Immature natural killer cell (primary cell): Measurements from ENCODE around the gene SH2D2A. TPM values are rescaled to one million over a fixed set of nuclear protein-coding genes. Genes with fewer than 3 reads are reported as not detected.
"Not testable (repeated sequence)": the region's sequence is repeated elsewhere in the genome, so short reads cannot be mapped to it uniquely, and the experiment has no call there.

ENCODE experiments used
- DNase-seq, 3 donors: peaks; one replicate each; pipeline ENCODE4 v3.0.0; 2022; ENCODE audit warnings: mixed read lengths in 1 of 3
- H3K27ac Mint-ChIP-seq, 6 donors: one replicate each; pipeline ENCODE4 v1.8.0; 2020; ENCODE audit warnings: mixed read lengths in 6 of 6, mild to moderate bottlenecking in 5 of 6, inconsistent platforms in 4 of 6, moderate library complexity in 3 of 6
- H3K27me3 Mint-ChIP-seq, 3 donors: one replicate each; pipeline ENCODE4 v1.8.0; 2020 to 2021; ENCODE audit warnings: low read depth in 3 of 3, mild to moderate bottlenecking in 3 of 3, mixed read lengths in 3 of 3, moderate library complexity in 3 of 3, inconsistent platforms in 1 of 3
- H3K36me3 Mint-ChIP-seq, 3 donors: one replicate each; pipeline ENCODE4 v1.8.0; 2020; ENCODE audit warnings: mixed read lengths in 3 of 3, inconsistent platforms in 2 of 3, mild to moderate bottlenecking in 2 of 3
- H3K4me1 Mint-ChIP-seq, 2 donors: one replicate each; pipeline ENCODE4 v1.8.0; 2020; ENCODE audit warnings: inconsistent platforms in 2 of 2, mild to moderate bottlenecking in 2 of 2, mixed read lengths in 2 of 2, moderate library complexity in 1 of 2
- H3K4me3 Mint-ChIP-seq, 5 donors: one replicate each; pipeline ENCODE4 v1.8.0; 2020; ENCODE audit warnings: mild to moderate bottlenecking in 5 of 5, mixed read lengths in 5 of 5, inconsistent platforms in 3 of 5, moderate library complexity in 3 of 5
- H3K9me3 Mint-ChIP-seq, 6 donors: one replicate each; pipeline ENCODE4 v1.8.0; 2020; ENCODE audit warnings: mild to moderate bottlenecking in 6 of 6, mixed read lengths in 6 of 6, inconsistent platforms in 4 of 6, moderate library complexity in 3 of 6
- polyA plus RNA-seq, 3 donors: library from polyadenylated mRNA; unstranded; fragments of 300-500 nt; fragmentation: Illumina TruSeq; gene quantifications; one replicate each; pipeline ENCODE4 v1.2.3, GENCODE V29; 2021

Gene SH2D2A
- polyA plus RNA-seq, 3 donors from 2014 or later, result 76.4 to 139 (median 84.1) TPM

DNA sequence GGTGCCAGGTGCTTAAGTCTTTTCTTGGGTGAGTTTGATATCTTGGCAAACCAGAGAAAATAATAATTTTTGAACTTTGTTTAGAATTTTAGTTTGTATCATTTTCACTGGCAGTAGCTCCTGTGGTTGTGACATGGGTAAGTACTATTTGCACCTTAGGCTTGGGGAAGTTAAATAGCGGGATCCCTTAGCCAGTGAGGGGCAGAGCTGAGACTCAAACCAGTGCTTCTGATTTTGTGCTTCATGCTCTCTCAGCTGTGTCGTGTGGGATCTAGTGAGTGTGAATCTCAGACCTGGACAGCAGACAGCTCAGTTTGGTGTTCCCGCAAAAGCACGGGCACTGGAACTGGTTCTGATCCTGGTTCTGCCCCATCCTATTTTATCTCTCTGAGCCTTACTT is 39.7 kb downstream of the SH2D2A start:
- H3K27me3 Mint-ChIP-seq, result peaks cover 0 to 2% (median 2%) of the 10 kb centered on the region in 3 donors
- H3K36me3 Mint-ChIP-seq, result peaks cover 5 to 12% (median 9%) of the 10 kb centered on the region in 3 donors
- H3K9me3 Mint-ChIP-seq, result no peaks in the 10 kb centered on the region
- peak overlapping the region in 3 of 6 donors; percentile 9 to 79 (median 41) for H3K27ac Mint-ChIP-seq
- no peak overlapping the region for H3K4me3 Mint-ChIP-seq
- H3K4me1 Mint-ChIP-seq, result peaks cover 43 to 64% of the 10 kb centered on the region in 2 donors
- DNase-seq, result no peak

DNA sequence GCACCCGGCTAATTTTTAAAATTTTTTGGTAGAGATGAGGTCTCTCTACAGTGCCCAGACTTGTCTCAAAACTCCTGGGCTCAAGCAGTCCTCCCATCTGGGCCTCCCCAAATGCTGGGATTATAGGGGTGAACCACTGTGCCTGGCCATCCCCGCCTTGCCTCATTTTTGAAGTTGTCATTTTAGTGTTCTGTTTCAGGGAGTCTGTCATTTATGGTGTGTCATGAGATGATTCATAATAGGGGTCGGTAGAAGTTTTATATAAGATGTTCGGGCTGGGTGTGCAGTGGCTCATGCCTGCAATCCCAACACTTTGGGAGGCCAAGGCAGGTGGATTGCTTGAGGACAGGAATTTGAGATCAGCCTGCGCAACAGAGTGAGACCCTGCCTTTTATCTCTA is 40.8 kb downstream of the SH2D2A start:
- Mint-ChIP-seq H3K36me3 (peaks cover 5 to 10% (median 9%) of the 10 kb centered on the region in 3 donors), H3K4me3 (no peak overlapping the region), H3K4me1 (peaks cover 43 to 61% of the 10 kb centered on the region in 2 donors), H3K27me3 (peaks cover 0 to 2% (median 2%) of the 10 kb centered on the region in 3 donors), H3K9me3 (no peaks in the 10 kb centered on the region), H3K27ac (peak overlapping the region in 1 of 6 donors; percentile 9)
- DNase-seq, result no peak

DNA sequence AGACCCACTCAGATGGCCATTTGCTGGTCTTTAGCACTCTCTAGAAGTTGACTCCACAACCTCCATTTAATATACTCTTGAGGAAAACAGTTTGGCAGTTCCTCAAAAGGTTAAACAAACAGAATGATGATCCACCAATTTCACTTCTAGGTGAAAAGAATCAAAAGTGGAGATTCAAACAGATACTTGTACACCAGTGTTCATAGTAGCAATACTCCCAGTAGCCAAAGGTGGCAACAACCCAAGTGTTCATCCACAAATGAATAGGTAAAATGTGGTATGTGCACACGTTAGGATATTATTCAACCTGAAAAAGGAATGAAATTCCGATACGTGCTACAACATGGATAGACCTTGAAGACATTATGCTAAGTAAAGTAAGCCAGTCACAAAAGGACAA is 43.0 kb downstream of the SH2D2A start:
- Mint-ChIP-seq H3K4me3 (no peak overlapping the region), H3K36me3 (peaks cover 7 to 17% (median 9%) of the 10 kb centered on the region in 3 donors), H3K27ac (peak overlapping the region in 1 of 6 donors; percentile 37), H3K9me3 (no peaks in the 10 kb centered on the region), H3K27me3 (peaks cover 0 to 2% (median 2%) of the 10 kb centered on the region in 3 donors), H3K4me1 (peaks cover 58 to 82% of the 10 kb centered on the region in 2 donors)
- DNase-seq, result no peak

DNA sequence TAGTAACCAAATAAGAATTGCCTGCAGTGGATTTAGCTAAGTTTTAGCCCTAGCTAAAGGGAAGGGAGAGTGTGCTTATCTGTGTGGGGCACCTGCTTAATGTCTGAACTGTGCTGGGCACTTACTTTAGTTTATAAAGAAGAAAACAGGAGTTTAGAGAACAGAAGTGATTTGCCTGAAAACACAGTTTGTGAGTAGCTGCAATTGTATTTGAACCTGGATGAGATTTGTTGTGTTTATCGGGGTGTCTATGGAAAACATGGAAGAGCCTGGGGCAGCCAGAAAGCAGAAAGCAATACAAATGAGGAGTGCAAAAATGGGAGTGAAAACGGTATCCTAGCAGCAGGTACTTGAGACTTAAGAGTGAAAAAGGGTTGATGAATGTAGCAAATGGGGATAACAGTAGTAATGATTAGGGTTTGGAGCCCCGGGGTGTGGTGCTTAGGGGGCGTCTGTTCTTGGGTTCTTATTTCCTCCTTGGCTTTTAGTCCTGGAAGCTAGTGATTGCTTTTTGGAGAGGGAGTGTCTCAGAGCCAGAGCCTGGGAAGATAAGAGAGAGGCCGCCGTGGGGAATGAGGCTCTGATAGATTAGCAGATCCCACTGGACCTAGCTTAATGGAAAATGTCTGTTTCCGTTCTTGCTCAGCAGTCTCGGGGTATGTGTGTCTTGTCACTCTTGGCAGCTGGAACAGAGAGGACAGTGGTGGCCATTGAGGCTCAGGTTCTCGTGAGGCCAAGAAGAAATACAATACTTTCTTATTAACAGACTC is 43.7 kb downstream of the SH2D2A start:
- H3K4me3 Mint-ChIP-seq, result no peak overlapping the region
- H3K4me1 Mint-ChIP-seq, result peaks cover 62 to 81% of the 10 kb centered on the region in 2 donors
- DNase-seq, result no peak
- H3K9me3 Mint-ChIP-seq, result no peaks in the 10 kb centered on the region
- H3K36me3 Mint-ChIP-seq, result peaks cover 7 to 17% (median 9%) of the 10 kb centered on the region in 3 donors
- H3K27ac Mint-ChIP-seq, result peak overlapping the region in 2 of 6 donors; percentile 7 to 24
- peaks cover 0 to 4% (median 2%) of the 10 kb centered on the region in 3 donors for H3K27me3 Mint-ChIP-seq

DNA sequence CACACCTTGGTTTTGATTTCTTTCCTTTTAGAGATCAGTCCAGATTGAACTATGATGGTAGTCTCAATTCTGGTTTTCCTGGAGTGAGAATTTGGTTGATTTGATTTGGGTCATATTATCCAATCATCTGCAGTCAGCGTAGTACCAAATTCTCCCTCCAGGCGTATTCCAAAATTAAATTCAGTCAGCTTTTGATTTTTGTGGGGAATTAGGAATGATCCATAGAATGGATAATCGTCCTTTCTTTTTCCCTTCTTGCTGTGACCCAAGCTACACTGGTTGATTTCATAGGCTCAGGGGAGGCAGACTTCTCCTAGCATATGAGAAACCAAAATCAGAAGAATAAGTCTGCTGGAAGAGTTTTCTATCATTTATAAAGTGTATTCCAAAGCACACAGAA is 44.4 kb downstream of the SH2D2A start:
- Mint-ChIP-seq H3K4me1 (peaks cover 56 to 74% of the 10 kb centered on the region in 2 donors), H3K36me3 (peaks cover 7 to 17% (median 9%) of the 10 kb centered on the region in 3 donors), H3K4me3 (no peak overlapping the region), H3K27ac (no peak overlapping the region), H3K9me3 (no peaks in the 10 kb centered on the region), H3K27me3 (peaks cover 0 to 4% (median 2%) of the 10 kb centered on the region in 3 donors)
- no peak for DNase-seq

DNA sequence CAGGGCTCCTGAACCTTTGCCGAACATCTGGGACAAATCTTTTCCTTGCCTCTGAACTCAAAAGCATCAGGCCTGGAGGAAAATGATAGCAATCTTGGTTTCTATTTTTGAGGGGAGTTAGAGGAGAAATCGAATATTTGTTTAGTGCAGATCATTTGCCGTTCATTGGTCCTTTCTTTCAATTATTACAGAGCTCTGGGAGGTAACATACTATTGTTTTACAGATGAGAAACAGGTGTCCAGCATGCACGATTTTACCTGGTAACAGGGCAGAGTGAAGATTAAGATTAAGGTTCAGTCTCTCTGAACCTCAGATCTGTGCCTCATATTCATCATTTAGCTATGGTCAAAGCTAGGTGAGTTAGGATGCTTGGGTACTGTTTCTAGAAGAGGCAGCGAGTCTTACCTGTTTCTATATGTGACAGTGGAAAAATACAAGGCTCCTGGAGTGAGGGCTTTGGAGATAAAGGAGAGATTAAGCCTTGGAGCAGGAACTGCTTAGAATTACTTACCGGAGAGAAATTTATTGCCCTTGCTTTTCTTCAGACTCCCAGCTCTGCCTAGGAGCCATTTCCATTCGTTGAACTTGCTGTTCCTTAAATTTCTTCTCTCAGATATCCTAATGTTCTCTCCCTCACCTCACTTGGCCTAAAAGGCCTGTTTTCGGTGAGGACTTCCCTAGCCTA is 47.9 kb downstream of the SH2D2A start:
- Mint-ChIP-seq H3K27ac (peak overlapping the region in 1 of 6 donors; percentile 89), H3K9me3 (no peaks in the 10 kb centered on the region), H3K4me3 (no peak overlapping the region), H3K27me3 (peaks cover 0 to 2% (median under 1%) of the 10 kb centered on the region in 3 donors), H3K4me1 (peaks cover 41 to 54% of the 10 kb centered on the region in 2 donors), H3K36me3 (peaks cover 7 to 17% (median 9%) of the 10 kb centered on the region in 3 donors)
- DNase-seq, result no peak

DNA sequence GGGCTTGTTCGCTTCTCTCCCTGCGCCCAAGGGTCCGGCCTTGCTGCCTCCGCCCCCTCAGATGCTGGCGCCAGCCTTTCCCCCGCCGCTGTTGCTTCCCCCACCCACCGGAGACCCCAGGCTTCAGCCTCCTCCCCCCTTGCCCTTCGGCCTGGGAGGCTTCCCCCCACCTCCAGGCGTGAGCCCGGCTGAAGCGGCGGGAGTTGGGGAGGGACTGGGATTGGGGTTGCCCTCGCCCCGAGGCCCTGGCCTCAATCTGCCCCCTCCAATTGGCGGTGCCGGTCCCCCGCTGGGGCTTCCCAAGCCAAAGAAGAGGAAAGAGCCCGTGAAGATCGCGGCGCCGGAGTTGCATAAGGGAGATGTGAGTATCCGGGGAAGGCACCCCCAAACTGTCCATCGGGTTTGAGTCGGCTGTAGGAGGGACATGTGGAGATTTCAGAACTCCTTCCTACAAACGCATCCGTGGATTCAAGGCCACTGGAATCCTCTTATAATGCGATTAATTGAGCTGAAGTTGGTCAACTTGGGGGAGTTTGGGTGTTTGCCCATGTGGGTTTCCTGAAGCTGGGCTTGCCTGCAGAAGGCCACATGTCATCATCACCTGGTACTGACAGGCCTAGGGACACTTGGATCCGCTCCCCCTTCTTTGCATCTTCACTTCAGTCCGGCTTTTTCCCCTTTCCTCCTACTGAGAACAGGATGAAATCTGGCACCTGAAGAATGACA is 48.6 kb downstream of the SH2D2A start:
- peaks cover 0 to 2% (median 0%) of the 10 kb centered on the region in 3 donors for H3K27me3 Mint-ChIP-seq
- no peak overlapping the region for H3K4me3 Mint-ChIP-seq
- DNase-seq, result peak in 2 of 3 donors; percentile 9 to 38
- no peaks in the 10 kb centered on the region for H3K9me3 Mint-ChIP-seq
- H3K4me1 Mint-ChIP-seq, result peaks cover 34 to 47% of the 10 kb centered on the region in 2 donors
- H3K36me3 Mint-ChIP-seq, result peaks cover 5 to 17% (median 7%) of the 10 kb centered on the region in 3 donors
- H3K27ac Mint-ChIP-seq, result peak overlapping the region in 1 of 6 donors; percentile 89

DNA sequence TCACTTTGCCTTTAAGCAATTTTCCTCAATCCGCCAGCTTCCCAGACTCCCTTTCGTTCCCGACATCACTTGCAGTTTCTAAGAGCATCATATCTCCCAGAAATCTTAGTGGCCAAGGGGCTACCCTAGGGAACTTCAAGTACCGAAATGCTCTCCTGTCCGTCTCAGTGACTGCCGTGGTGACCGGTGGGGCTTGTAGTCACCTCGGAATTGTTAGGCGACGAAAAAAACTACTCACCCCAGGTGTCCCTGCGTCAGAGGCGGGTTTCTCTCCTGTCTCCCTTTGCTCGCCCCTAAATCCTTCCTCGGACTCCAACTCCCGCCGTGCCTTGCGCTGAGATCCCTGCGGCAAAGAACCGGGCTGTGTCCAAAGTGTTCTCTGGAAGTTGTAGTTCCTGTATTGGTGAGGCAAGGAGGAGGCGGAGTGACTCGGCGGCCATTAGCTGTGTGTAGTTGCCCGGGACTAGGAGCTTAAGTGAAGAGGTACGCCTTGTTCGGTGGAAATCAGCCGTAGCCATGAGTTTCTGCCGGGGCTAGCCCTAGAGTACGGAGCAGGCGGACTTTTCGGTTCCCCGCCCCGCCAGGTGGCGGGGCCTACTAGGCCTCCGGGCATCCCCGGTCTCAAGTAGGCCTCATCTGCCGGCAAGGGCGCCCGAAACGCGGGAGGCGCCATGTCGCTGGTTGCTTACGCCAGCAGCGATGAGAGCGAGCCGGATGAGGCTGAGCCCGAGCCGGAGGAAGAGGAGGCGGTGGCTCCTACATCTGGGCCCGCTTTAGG is 49.4 kb downstream of the SH2D2A start, which contains the start of gene PRCC:
TSS of gene PRCC (plus strand) at position 435 of the 778 bp plus-strand sequence. CDS start at position 672, 237 bp downstream.
- H3K27ac Mint-ChIP-seq, result peak within 1 kb of the TSS in 1 of 6 donors; percentile 89
- peaks cover 28 to 40% of the 10 kb centered on the region in 2 donors for H3K4me1 Mint-ChIP-seq
- no peak within 1 kb of the TSS for H3K4me3 Mint-ChIP-seq
- peaks cover 0 to 13% (median 7%) of the 10 kb centered on the region in 3 donors for H3K36me3 Mint-ChIP-seq
- H3K9me3 Mint-ChIP-seq, result no peaks in the 10 kb centered on the region
- peaks cover 0 to 2% (median 0%) of the 10 kb centered on the region in 3 donors for H3K27me3 Mint-ChIP-seq
- peak; percentile 98 to 99 (median 98) for DNase-seq

DNA sequence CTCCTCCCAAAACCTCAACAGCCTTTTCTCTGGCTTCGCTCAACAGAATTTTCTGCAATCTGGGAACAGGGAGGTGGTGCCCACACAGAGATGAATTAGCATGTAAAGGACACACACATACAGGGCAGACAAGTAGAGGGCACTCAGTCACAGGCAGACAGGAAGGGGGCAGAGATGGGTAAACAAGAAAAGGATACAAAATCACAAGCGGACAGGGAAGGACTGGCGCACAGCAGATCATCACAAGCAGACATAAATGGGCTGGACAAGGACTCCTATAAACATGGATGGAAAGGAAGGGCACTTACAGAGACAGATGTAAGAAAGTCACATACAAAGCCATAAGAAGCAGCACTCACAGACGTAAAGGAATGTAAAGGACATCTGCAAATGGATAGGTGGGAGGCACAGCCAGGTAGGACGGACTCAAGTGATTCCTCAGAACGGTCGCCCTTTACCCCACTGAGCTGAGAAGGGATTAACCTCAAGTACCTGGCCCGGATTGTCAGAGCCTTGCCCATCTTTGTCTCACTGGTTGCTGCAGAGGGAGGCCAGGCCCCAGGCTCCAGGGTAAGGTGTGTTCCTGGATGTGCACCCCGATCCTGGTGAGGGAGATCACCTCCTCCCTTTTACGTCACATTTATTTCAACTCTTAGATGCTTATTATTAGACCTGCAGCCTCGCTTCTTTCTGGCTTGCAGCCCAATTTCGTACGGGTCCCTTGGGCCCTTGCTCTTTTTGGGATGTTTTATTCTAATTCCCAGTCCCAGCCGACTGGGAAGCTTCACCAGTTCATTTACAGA is 50.1 kb downstream of the SH2D2A start:
- H3K27ac Mint-ChIP-seq, result no peak overlapping the region
- peaks cover 0 to 13% (median 7%) of the 10 kb centered on the region in 3 donors for H3K36me3 Mint-ChIP-seq
- H3K4me1 Mint-ChIP-seq, result peaks cover 28 to 35% of the 10 kb centered on the region in 2 donors
- H3K4me3 Mint-ChIP-seq, result no peak overlapping the region
- H3K27me3 Mint-ChIP-seq, result peaks cover 0 to 2% (median 0%) of the 10 kb centered on the region in 3 donors
- no peaks in the 10 kb centered on the region for H3K9me3 Mint-ChIP-seq
- DNase-seq, result no peak

DNA sequence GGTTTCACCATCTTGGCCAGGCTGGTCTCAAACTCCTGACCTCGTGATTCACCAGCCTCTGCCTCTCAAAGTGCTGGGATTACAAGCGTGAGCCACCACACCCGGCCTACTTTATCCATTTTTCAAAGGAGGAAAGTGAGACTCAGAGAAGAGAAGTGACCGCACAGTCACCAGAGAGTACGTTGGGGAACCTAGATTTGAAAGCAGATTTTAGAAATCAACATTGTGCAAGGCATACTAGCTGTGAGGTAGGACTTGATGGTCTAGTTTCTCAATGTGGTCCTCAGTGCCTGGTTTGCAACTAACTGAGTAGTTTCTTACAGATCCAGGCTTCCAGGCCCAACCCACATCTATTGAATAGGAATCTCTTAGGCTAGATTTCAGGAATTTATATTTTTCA is 51.0 kb downstream of the SH2D2A start:
- no peak for DNase-seq
- Mint-ChIP-seq H3K9me3 (no peaks in the 10 kb centered on the region), H3K27ac (no peak overlapping the region), H3K4me3 (no peak overlapping the region), H3K36me3 (peaks cover 0 to 5% (median under 1%) of the 10 kb centered on the region in 3 donors), H3K27me3 (peaks cover 0 to 2% (median 0%) of the 10 kb centered on the region in 3 donors), H3K4me1 (peaks cover 20 to 26% of the 10 kb centered on the region in 2 donors)

DNA sequence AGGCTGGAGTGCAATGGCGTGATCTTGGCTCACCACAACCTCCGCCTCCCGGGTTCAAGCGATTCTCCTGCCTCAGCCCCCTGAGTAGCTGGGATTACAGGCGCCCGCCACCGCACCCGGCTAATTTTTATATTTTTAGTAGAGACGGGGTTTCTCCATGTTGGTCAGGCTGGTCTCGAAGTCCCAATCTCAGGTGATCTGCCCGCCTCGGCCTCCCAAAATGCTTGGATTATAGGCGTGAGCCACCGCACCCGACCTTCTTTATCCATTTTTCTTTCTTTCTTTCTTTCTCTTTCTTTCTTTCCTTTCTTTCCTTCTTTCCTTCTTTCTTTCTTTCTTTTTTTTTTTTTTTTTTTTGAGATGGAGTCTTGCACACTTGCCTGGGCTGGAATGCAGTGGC is 51.5 kb downstream of the SH2D2A start:
- not testable (repeated sequence) for DNase-seq, H3K4me3 Mint-ChIP-seq, H3K27ac Mint-ChIP-seq, H3K9me3 Mint-ChIP-seq, H3K27me3 Mint-ChIP-seq, H3K36me3 Mint-ChIP-seq
- peaks cover 17 to 21% of the 10 kb centered on the region in 2 donors for H3K4me1 Mint-ChIP-seq

DNA sequence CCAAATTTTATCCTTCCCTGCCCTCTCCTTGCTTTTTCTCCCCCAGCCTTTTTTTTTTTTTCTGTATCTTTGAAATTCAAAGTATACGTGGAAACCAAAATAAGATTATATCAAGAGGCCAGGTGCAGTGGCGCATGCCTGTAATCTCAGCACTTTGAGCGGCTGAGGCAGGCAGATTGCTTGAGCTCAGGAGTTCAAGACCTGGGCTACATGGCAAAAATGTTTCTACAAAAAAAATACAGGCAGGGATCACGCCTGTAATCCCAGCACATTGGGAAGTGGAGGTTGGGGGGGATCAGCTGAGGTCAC is 55.9 kb downstream of the SH2D2A start:
- Mint-ChIP-seq H3K9me3 (no peaks in the 10 kb centered on the region), H3K27ac (no peak overlapping the region), H3K4me1 (no peaks in the 10 kb centered on the region), H3K27me3 (no peaks in the 10 kb centered on the region), H3K36me3 (no peaks in the 10 kb centered on the region), H3K4me3 (no peak overlapping the region)
- DNase-seq, result no peak
